GM12878 (cell line): Measurements from ENCODE around the gene MEGF6. TPM values are rescaled to one million over a fixed set of nuclear protein-coding genes. Genes with fewer than 3 reads are reported as not detected.

Source experiments
- ATAC-seq: fragments of 200-7000 bp; cut with Tn5 transposase; 3 replicates; pipeline ENCODE4 v1.9.1; 2020; ENCODE audit warnings: mild to moderate bottlenecking, moderate library complexity
- BruUV-seq: library from RNA; stranded (reverse); fragments of 400-500 nt; replicated peaks from 2 replicates; lab custom pipeline; 2021; lab: Mats Ljungman, UMichigan
- CTCF ChIA-PET: fragments of 300-600 bp; sonication (Branson Sonifier 250); formaldehyde crosslinking; extraction: SDS; loops from one replicate; lab custom pipeline; 2021; ENCODE audit warnings: inconsistent platforms; lab: Yijun Ruan, JAX
- POLR2A ChIA-PET: fragments of 350-600 bp; formaldehyde crosslinking; extraction: SDS; loops from one replicate; lab custom pipeline; 2021; ENCODE audit warnings: inconsistent platforms; lab: Charles Lee
- RAD21 ChIA-PET: fragments of 300-600 bp; sonication (Branson Sonifier 250); formaldehyde crosslinking; loops from one replicate; lab custom pipeline; 2023; ENCODE audit warnings: antibody characterized with exemption; ENCODE audit not compliant: unreplicated experiment; lab: Charles Lee
- SMC1A ChIA-PET: fragments of 300-600 bp; sonication (Branson Sonifier 250); formaldehyde crosslinking; loops from one replicate; lab custom pipeline; 2023; ENCODE audit not compliant: unreplicated experiment, uncharacterized antibody; lab: Charles Lee
- DNase-seq: peaks from one replicate; pipeline ENCODE4 v3.0.0-alpha.2; 2011; ENCODE audit warnings: low read depth, low spot score
- FAIRE-seq: peaks from 3 replicates; lab custom pipeline; 2011; peaks lifted over from hg19 to GRCh38; lab: Jason Lieb, UNC
- H2AFZ ChIP-seq: 2 replicates; pipeline ENCODE4 v1.6.0; 2011; ENCODE audit warnings: low read depth, low read length, control low read depth; ENCODE audit not compliant: control insufficient read depth
- H3K27ac ChIP-seq: 2 replicates; pipeline ENCODE4 v1.5.1; 2011; ENCODE audit warnings: control low read depth; ENCODE audit not compliant: control insufficient read depth, insufficient read depth
- H3K27me3 ChIP-seq, 2 experiments: replicated peaks in 1 of 2; 2 replicates each; pipeline versions ENCODE4 v1.6.0 to v1.6.1; 2011; ENCODE audit warnings: low read length in 1 of 2; ENCODE audit not compliant: control insufficient read depth in 2 of 2, insufficient read depth in 2 of 2
- H3K36me3 ChIP-seq, 2 experiments: 2 replicates each; pipeline ENCODE4 v1.5.1; 2011; ENCODE audit warnings: low read length in 1 of 2; ENCODE audit not compliant: control insufficient read depth in 2 of 2, insufficient read depth in 2 of 2
- H3K4me1 ChIP-seq: 2 replicates; pipeline ENCODE4 v1.6.1; 2011; ENCODE audit warnings: mild to moderate bottlenecking, low read length, moderate library complexity, mixed read lengths; ENCODE audit not compliant: control insufficient read depth, insufficient read depth
- H3K4me2 ChIP-seq: 2 replicates; pipeline ENCODE4 v1.6.0; 2011; ENCODE audit warnings: control low read depth; ENCODE audit not compliant: control insufficient read depth, insufficient read depth
- H3K4me3 ChIP-seq: fragments of 200-600 bp; sonication (generic); 2 replicates; pipeline ENCODE4 v1.5.1; 2016
- H3K79me2 ChIP-seq: 2 replicates; pipeline ENCODE4 v1.6.0; 2011; ENCODE audit warnings: low read length; ENCODE audit not compliant: control insufficient read depth, insufficient read depth
- H3K9ac ChIP-seq: 2 replicates; pipeline ENCODE4 v1.8.0; 2011; ENCODE audit warnings: low read length, control low read depth, mixed read lengths; ENCODE audit not compliant: control insufficient read depth, insufficient read depth
- H3K9me3 ChIP-seq: replicated peaks from 3 replicates; pipeline ENCODE4 v1.5.1; 2011; ENCODE audit warnings: mild to moderate bottlenecking, low read length; ENCODE audit not compliant: control insufficient read depth, insufficient read depth
- H4K20me1 ChIP-seq: 2 replicates; pipeline ENCODE4 v1.6.0; 2011; ENCODE audit not compliant: control insufficient read depth, insufficient read depth
- CREB1 ChIP-seq: IDR thresholded peaks from 2 replicates; pipeline ENCODE4 v1.6.1; 2012; ENCODE audit warnings: low read depth, mild to moderate bottlenecking, inconsistent platforms
- FOS ChIP-seq: IDR thresholded peaks from 3 replicates; pipeline ENCODE4 v1.6.1; 2011; ENCODE audit warnings: borderline replicate concordance; ENCODE audit not compliant: insufficient read length; ENCODE audit errors: extremely low read depth
- KDM1A ChIP-seq: fragments of 200-600 bp; sonication (generic); IDR thresholded peaks from 2 replicates; pipeline ENCODE4 v1.6.1; 2016; ENCODE audit warnings: borderline replicate concordance
- MEF2A ChIP-seq: IDR thresholded peaks from 2 replicates; pipeline ENCODE4 v1.6.1; 2011; ENCODE audit warnings: low read depth, mild to moderate bottlenecking, low read length, moderate library complexity; ENCODE audit not compliant: insufficient read depth
- MEF2B ChIP-seq: fragments of 450-650 bp; IDR thresholded peaks from 2 replicates; pipeline ENCODE4 v1.6.1; 2018; ENCODE audit warnings: mild to moderate bottlenecking, moderate library complexity; ENCODE audit not compliant: partially characterized antibody, poor library complexity, severe bottlenecking
- MXI1 ChIP-seq: fragments of 150-350 bp; IDR thresholded peaks from 2 replicates; pipeline ENCODE4 v1.6.1; 2011; ENCODE audit warnings: low read depth, mild to moderate bottlenecking, inconsistent platforms, low read length, improper control_type of control experiment
- NFXL1 ChIP-seq: fragments of 450-650 bp; IDR thresholded peaks from 2 replicates; pipeline ENCODE4 v1.6.1; 2017; ENCODE audit warnings: antibody characterized with exemption, mild to moderate bottlenecking, borderline replicate concordance
- TAF1 ChIP-seq: IDR thresholded peaks from 2 replicates; pipeline ENCODE4 v1.6.1; 2011; ENCODE audit warnings: mild to moderate bottlenecking, low read depth, low read length, borderline replicate concordance
- TBL1XR1 ChIP-seq: IDR thresholded peaks from 2 replicates; pipeline ENCODE4 v1.6.1; 2012; ENCODE audit warnings: low read depth, low read length, improper control_type of control experiment
- TCF7 ChIP-seq: IDR thresholded peaks from 2 replicates; pipeline ENCODE4 v1.6.1; 2014; ENCODE audit warnings: antibody characterized with exemption, borderline replicate concordance
- ZNF592 ChIP-seq: fragments of 450-650 bp; IDR thresholded peaks from 2 replicates; pipeline ENCODE4 v1.6.1; 2017; ENCODE audit warnings: mild to moderate bottlenecking, moderate library complexity
- WGBS: methylation state at CpG from one replicate; pipeline ENCODE4 v1.1.6; 2016; ENCODE audit warnings: low lambda C conversion rate; ENCODE audit not compliant: insufficient replicate concordance, insufficient coverage; ENCODE audit errors: missing lambda C conversion rate; 5-methylcytosine and 5-hydroxymethylcytosine counted together
- in situ Hi-C: fragments of 300-500 bp; cut with MboI; formaldehyde crosslinking; loops from 9 replicates; pipeline ENCODE4 v1.14.3; 2018; ENCODE audit warnings: mixed read lengths
- intact Hi-C: fragments of 100-400 bp; cut with micrococcal nuclease; formaldehyde crosslinking; loops from one replicate; pipeline ENCODE4 v1.14.2; 2022; ENCODE audit not compliant: unreplicated experiment
- microRNA counts: library from miRNA; unstranded; fragments of <30 nt; microRNA quantifications from one replicate; lab custom pipeline; 2016
- microRNA-seq: library from miRNA; unstranded; fragments of <30 nt; microRNA quantifications from one replicate; pipeline ENCODE4, GENCODE V29; 2018
- polyA plus RNA-seq, 11 experiments: library from polyadenylated mRNA; depleted of rRNA in 4 of 11; unstranded in 6 of 11; stranded (reverse) in 5 of 11; fragments of >200 nt; fragmentation: Nextera tagmentation in 4 of 11; fragmentation: Illumina TruSeq in 1 of 11; extraction: Ambion mirVana in 4 of 11; extraction: Trizol in 1 of 11; gene quantifications; 1 replicate in 1 of 11; 2 replicates in 10 of 11; pipeline versions ENCODE4 v1.2.1 to v1.2.3, GENCODE V29; 2011 to 2016; ENCODE audit warnings: inconsistent platforms in 2 of 11, missing spikeins in 2 of 11, low read depth in 1 of 11
- small RNA-seq: library from RNA; depleted of rRNA; stranded (forward); fragments of <200 nt; gene quantifications from one replicate; pipeline ENCODE3, GENCODE V24; 2014
- total RNA-seq, 4 experiments: library from RNA; depleted of rRNA in 3 of 4; stranded (reverse); fragments of >200 nt in 3 of 4; fragmentation: Illumina TruSeq in 1 of 4; extraction: Trizol in 1 of 4; gene quantifications; 2 replicates each; pipeline versions ENCODE4 v1.2.1 to v1.2.3, GENCODE V29; 2013 to 2021

MEGF6 gene
- total and polyA plus RNA-seq, 10 of the 15 experiments (the other 5 are each of a cell fraction or from before 2014, with no cell fraction given): 0.03 to 0.41 TPM; not detected in 8

DNA sequence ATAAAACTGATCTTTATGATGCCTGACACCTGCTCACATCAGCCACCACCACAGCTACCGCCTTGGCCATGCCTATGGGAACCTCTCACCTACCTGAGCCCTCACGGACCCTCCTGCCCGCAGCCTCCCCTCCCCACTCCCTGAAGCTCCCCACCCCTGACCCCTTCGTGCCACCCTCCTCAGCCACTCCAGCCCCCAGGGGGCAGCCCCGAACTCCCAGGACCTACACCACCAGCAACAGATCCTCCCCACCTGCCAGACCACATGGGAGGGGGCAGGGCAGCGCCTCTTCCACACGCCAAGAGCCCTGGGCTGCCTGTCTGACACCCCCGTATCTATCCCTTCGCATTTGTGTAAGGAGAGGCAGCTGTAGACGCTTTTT lies 171.0 kb downstream of the MEGF6 start:
- ATAC-seq: no peak
- H3K27ac ChIP-seq: no peak overlapping the region
- no peak overlapping the region for H3K4me3 ChIP-seq
- H3K4me2 ChIP-seq: no peak overlapping the region
- ChIA-PET RAD21 (no interaction called here), SMC1A (no interaction called here), POLR2A (no interaction called here), CTCF (no interaction called here)
- no peak for FAIRE-seq
- no peaks in the 10 kb centered on the region for H4K20me1 ChIP-seq
- TF ChIP-seq TBL1XR1 (no peak), MXI1 (no peak), TAF1 (no peak), FOS (no peak), KDM1A (no peak), ZNF592 (no peak), NFXL1 (no peak), MEF2B (no peak), CREB1 (no peak), TCF7 (no peak), MEF2A (no peak)
- H3K79me2 ChIP-seq: no peaks in the 10 kb centered on the region
- no peak for DNase-seq
- H3K4me1 ChIP-seq: no peaks in the 10 kb centered on the region
- 3% methylated on average over 9 of the region's 10 CpGs for WGBS
- intact Hi-C loops (no loop called here), in situ Hi-C loops (no loop called here)
- H2AFZ ChIP-seq: no peak overlapping the region
- no peaks in the 10 kb centered on the region for H3K9me3 ChIP-seq
- no TSS peak for BruUV-seq
- H3K27me3 ChIP-seq: peaks cover 0 to 4% of the 10 kb centered on the region in 2 experiments; a peak in 2 of 4 replicates
- no peak overlapping the region for H3K9ac ChIP-seq
- H3K36me3 ChIP-seq: no peaks in the 10 kb centered on the region

MicroRNA genes within 50 kb of the gene (microRNA counts, 767-probe panel; counts per million panel counts)
- microRNA hsa-miR-551a (lab: Ali Mortazavi, UCI): 516 counts per million, percentile 8 among the panel's probes with 10 or more counts

Small RNA genes within 50 kb of the gene (microRNA-seq; reads per million reads assigned to microRNA genes)
- 0.75 reads per million for gene MIR551A

Small RNA genes within 50 kb of the gene (small RNA-seq; reads per million reads assigned to genes)
- not detected for gene MIR551A

Other genes starting within 250 kb of the MEGF6 start
Only the 7 nearest of the 9 such genes appear.
- gene ARHGEF16, start 156.8 kb downstream of the MEGF6 start, total RNA-seq (2014; rRNA removed): not detected in 2 replicates
- not detected in 2 replicates for gene ARHGEF16, start 156.8 kb downstream of the MEGF6 start, total RNA-seq (2014; rRNA removed; fragmentation: Illumina TruSeq; extraction: Trizol)
- not detected in 2 replicates for gene ARHGEF16, start 156.8 kb downstream of the MEGF6 start, total RNA-seq (2021)
- not detected in 2 replicates for gene ARHGEF16, start 156.8 kb downstream of the MEGF6 start, polyA plus RNA-seq (2011; rRNA removed)
- not detected in 2 replicates for gene ARHGEF16, start 156.8 kb downstream of the MEGF6 start, polyA plus RNA-seq (2014; fragmentation: Illumina TruSeq; extraction: Trizol)
- not detected for gene ARHGEF16, start 156.8 kb downstream of the MEGF6 start, polyA plus RNA-seq (2014; fragmentation: Nextera tagmentation; extraction: Ambion mirVana)
- gene ARHGEF16, start 156.8 kb downstream of the MEGF6 start, polyA plus RNA-seq (2014; rRNA removed): not detected in 2 replicates
- not detected for gene ARHGEF16, start 156.8 kb downstream of the MEGF6 start, polyA plus RNA-seq (2016; fragmentation: Nextera tagmentation; extraction: Ambion mirVana)
- gene TPRG1L, start 13.5 kb upstream of the MEGF6 start, total RNA-seq (2014; rRNA removed): 5.3 and 5.8 TPM in 2 replicates
- gene TPRG1L, start 13.5 kb upstream of the MEGF6 start, total RNA-seq (2014; rRNA removed; fragmentation: Illumina TruSeq; extraction: Trizol): 7.3 and 7.6 TPM in 2 replicates
- gene TPRG1L, start 13.5 kb upstream of the MEGF6 start, total RNA-seq (2021): 9.6 and 10.9 TPM in 2 replicates
- 14.6 and 16.5 TPM in 2 replicates for gene TPRG1L, start 13.5 kb upstream of the MEGF6 start, polyA plus RNA-seq (2011; rRNA removed)
- 12.1 and 12.2 TPM in 2 replicates for gene TPRG1L, start 13.5 kb upstream of the MEGF6 start, polyA plus RNA-seq (2014; fragmentation: Illumina TruSeq; extraction: Trizol)
- gene TPRG1L, start 13.5 kb upstream of the MEGF6 start, polyA plus RNA-seq (2014; fragmentation: Nextera tagmentation; extraction: Ambion mirVana): 1 to 10 TPM; 1.5 to 5.2 TPM
- gene TPRG1L, start 13.5 kb upstream of the MEGF6 start, polyA plus RNA-seq (2014; rRNA removed): 10.5 and 11.6 TPM in 2 replicates
- 1 to 10 TPM; 6.9 to 8.3 TPM for gene TPRG1L, start 13.5 kb upstream of the MEGF6 start, polyA plus RNA-seq (2016; fragmentation: Nextera tagmentation; extraction: Ambion mirVana)
- gene WRAP73, start 38.6 kb upstream of the MEGF6 start, total RNA-seq (2014; rRNA removed): 41.9 and 49.1 TPM in 2 replicates
- gene WRAP73, start 38.6 kb upstream of the MEGF6 start, total RNA-seq (2014; rRNA removed; fragmentation: Illumina TruSeq; extraction: Trizol): 22.8 and 23.8 TPM in 2 replicates
- 37.8 and 44.4 TPM in 2 replicates for gene WRAP73, start 38.6 kb upstream of the MEGF6 start, total RNA-seq (2021)
- 28.7 and 49.1 TPM in 2 replicates for gene WRAP73, start 38.6 kb upstream of the MEGF6 start, polyA plus RNA-seq (2011; rRNA removed)
- 13.8 and 46.8 TPM in 2 replicates for gene WRAP73, start 38.6 kb upstream of the MEGF6 start, polyA plus RNA-seq (2014; fragmentation: Illumina TruSeq; extraction: Trizol)
- 1 to 10 TPM; 3.2 to 7.6 TPM for gene WRAP73, start 38.6 kb upstream of the MEGF6 start, polyA plus RNA-seq (2014; fragmentation: Nextera tagmentation; extraction: Ambion mirVana)
- 65.8 and 72.6 TPM in 2 replicates for gene WRAP73, start 38.6 kb upstream of the MEGF6 start, polyA plus RNA-seq (2014; rRNA removed)
- 10 to 100 TPM; 52.5 to 58.5 TPM for gene WRAP73, start 38.6 kb upstream of the MEGF6 start, polyA plus RNA-seq (2016; fragmentation: Nextera tagmentation; extraction: Ambion mirVana)
- gene TP73, start 41.0 kb upstream of the MEGF6 start, total RNA-seq (2014; rRNA removed): 18.6 and 20.4 TPM in 2 replicates
- gene TP73, start 41.0 kb upstream of the MEGF6 start, total RNA-seq (2014; rRNA removed; fragmentation: Illumina TruSeq; extraction: Trizol): 7.8 and 8.5 TPM in 2 replicates
- gene TP73, start 41.0 kb upstream of the MEGF6 start, total RNA-seq (2021): 49.6 and 54.2 TPM in 2 replicates
- gene TP73, start 41.0 kb upstream of the MEGF6 start, polyA plus RNA-seq (2011; rRNA removed): 3.3 and 6.5 TPM in 2 replicates
- gene TP73, start 41.0 kb upstream of the MEGF6 start, polyA plus RNA-seq (2014; fragmentation: Illumina TruSeq; extraction: Trizol): 3.4 and 9.3 TPM in 2 replicates
- under 1 TPM; 0.08 to 0.22 TPM for gene TP73, start 41.0 kb upstream of the MEGF6 start, polyA plus RNA-seq (2014; fragmentation: Nextera tagmentation; extraction: Ambion mirVana)
- 20.4 and 28.7 TPM in 2 replicates for gene TP73, start 41.0 kb upstream of the MEGF6 start, polyA plus RNA-seq (2014; rRNA removed)
- 10 to 100 TPM; 24.8 to 29.4 TPM for gene TP73, start 41.0 kb upstream of the MEGF6 start, polyA plus RNA-seq (2016; fragmentation: Nextera tagmentation; extraction: Ambion mirVana)
- not detected in 2 replicates for gene CCDC27, start 140.9 kb upstream of the MEGF6 start, total RNA-seq (2014; rRNA removed)
- gene CCDC27, start 140.9 kb upstream of the MEGF6 start, total RNA-seq (2014; rRNA removed; fragmentation: Illumina TruSeq; extraction: Trizol): not detected in 2 replicates
- gene CCDC27, start 140.9 kb upstream of the MEGF6 start, total RNA-seq (2021): not detected in 2 replicates
- not detected in 2 replicates for gene CCDC27, start 140.9 kb upstream of the MEGF6 start, polyA plus RNA-seq (2011; rRNA removed)
- not detected in 2 replicates for gene CCDC27, start 140.9 kb upstream of the MEGF6 start, polyA plus RNA-seq (2014; fragmentation: Illumina TruSeq; extraction: Trizol)
- under 1 TPM in 1 of 2 experiments, not detected in 1; 0.05 TPM for gene CCDC27, start 140.9 kb upstream of the MEGF6 start, polyA plus RNA-seq (2014; fragmentation: Nextera tagmentation; extraction: Ambion mirVana)
- gene CCDC27, start 140.9 kb upstream of the MEGF6 start, polyA plus RNA-seq (2014; rRNA removed): not detected in 2 replicates
- not detected for gene CCDC27, start 140.9 kb upstream of the MEGF6 start, polyA plus RNA-seq (2016; fragmentation: Nextera tagmentation; extraction: Ambion mirVana)
- gene SMIM1, start 161.2 kb upstream of the MEGF6 start, total RNA-seq (2014; rRNA removed): 0.71 TPM in 1 of 2 replicates, not detected in the other
- gene SMIM1, start 161.2 kb upstream of the MEGF6 start, total RNA-seq (2014; rRNA removed; fragmentation: Illumina TruSeq; extraction: Trizol): not detected in 2 replicates
- 0.53 TPM in 1 of 2 replicates, not detected in the other for gene SMIM1, start 161.2 kb upstream of the MEGF6 start, total RNA-seq (2021)
- gene SMIM1, start 161.2 kb upstream of the MEGF6 start, polyA plus RNA-seq (2011; rRNA removed): 0.30 TPM in 1 of 2 replicates, not detected in the other
- not detected in 2 replicates for gene SMIM1, start 161.2 kb upstream of the MEGF6 start, polyA plus RNA-seq (2014; fragmentation: Illumina TruSeq; extraction: Trizol)
- gene SMIM1, start 161.2 kb upstream of the MEGF6 start, polyA plus RNA-seq (2014; fragmentation: Nextera tagmentation; extraction: Ambion mirVana): not detected
- 0.37 and 1.1 TPM in 2 replicates for gene SMIM1, start 161.2 kb upstream of the MEGF6 start, polyA plus RNA-seq (2014; rRNA removed)
- gene SMIM1, start 161.2 kb upstream of the MEGF6 start, polyA plus RNA-seq (2016; fragmentation: Nextera tagmentation; extraction: Ambion mirVana): not detected
- 20.9 and 22.9 TPM in 2 replicates for gene LRRC47, start 185.0 kb upstream of the MEGF6 start, total RNA-seq (2014; rRNA removed)
- 13.7 and 15.3 TPM in 2 replicates for gene LRRC47, start 185.0 kb upstream of the MEGF6 start, total RNA-seq (2014; rRNA removed; fragmentation: Illumina TruSeq; extraction: Trizol)
- gene LRRC47, start 185.0 kb upstream of the MEGF6 start, total RNA-seq (2021): 31.0 and 34.6 TPM in 2 replicates
- 24.0 and 25.4 TPM in 2 replicates for gene LRRC47, start 185.0 kb upstream of the MEGF6 start, polyA plus RNA-seq (2011; rRNA removed)
- 20.4 and 26.1 TPM in 2 replicates for gene LRRC47, start 185.0 kb upstream of the MEGF6 start, polyA plus RNA-seq (2014; fragmentation: Illumina TruSeq; extraction: Trizol)
- 1 to 10 TPM; 2.5 to 4.5 TPM for gene LRRC47, start 185.0 kb upstream of the MEGF6 start, polyA plus RNA-seq (2014; fragmentation: Nextera tagmentation; extraction: Ambion mirVana)
- gene LRRC47, start 185.0 kb upstream of the MEGF6 start, polyA plus RNA-seq (2014; rRNA removed): 21.1 and 24.4 TPM in 2 replicates
- 10 to 100 TPM; 14.1 to 15.3 TPM for gene LRRC47, start 185.0 kb upstream of the MEGF6 start, polyA plus RNA-seq (2016; fragmentation: Nextera tagmentation; extraction: Ambion mirVana)